GM18870 (cell line): ENCODE data around the gene ACVR2B.

Source experiments
- ATAC-seq: cut with Tn5 transposase; IDR thresholded peaks from one replicate; pipeline ENCODE4 v1.9.1; 2021; ENCODE audit warnings: moderate library complexity; ENCODE audit not compliant: unreplicated experiment

ACVR2B gene

GRCh38 chr3:38524141-38524739 is 70.5 kb downstream of the ACVR2B start:
- no peak for ATAC-seq

GRCh38 chr3:38526792-38527191 is 73.1 kb downstream of the ACVR2B start:
- no peak for ATAC-seq

- ATAC-seq, result no peak
Observed at GRCh38 chr3:38528457-38528856, 74.8 kb downstream of the ACVR2B start.

DNA sequence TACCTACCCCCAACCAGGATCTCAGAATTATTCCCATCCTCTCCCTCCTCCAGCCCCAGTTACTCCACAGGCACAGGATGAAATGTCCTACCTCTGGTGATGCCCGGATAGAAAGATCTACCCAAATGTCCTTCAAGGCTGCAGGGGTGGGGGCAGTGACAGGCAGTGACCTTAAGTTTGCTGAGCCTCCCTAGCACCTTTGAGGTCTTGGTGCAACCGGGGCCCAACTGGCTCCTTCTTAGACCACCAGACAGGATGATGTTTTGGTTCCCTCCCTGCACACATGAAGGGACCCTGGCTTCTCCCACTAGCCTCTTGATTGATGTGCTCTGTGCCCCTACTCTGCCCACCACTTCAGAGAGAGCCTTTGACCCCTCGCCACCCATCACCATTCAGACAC is 78.8 kb downstream of the ACVR2B start:
- ATAC-seq, result no peak

GRCh38 chr3:38533285-38533976 is 79.7 kb downstream of the ACVR2B start:
- ATAC-seq, result no peak

DNA sequence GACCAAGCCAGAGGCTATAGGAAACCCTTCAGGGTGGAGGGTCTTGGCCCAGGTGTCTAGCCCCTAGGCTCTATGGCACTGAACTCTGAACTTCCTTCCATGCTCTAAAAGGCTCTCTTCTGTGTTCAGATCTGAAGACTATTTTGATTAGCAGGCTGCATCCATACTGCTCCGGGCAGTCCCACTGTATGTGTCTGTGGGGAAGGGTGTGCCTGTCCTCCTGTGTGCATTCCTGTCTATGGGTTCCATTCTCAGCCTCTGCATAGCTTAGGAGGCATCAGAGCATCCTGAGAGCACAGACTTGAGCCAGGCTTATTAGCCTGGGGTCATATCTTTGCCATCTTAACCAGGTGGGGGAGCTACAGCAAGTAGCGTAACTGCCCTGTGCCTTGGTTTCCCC is 80.5 kb downstream of the ACVR2B start:
- no peak for ATAC-seq

GRCh38 chr3:38534604-38535003 is 80.9 kb downstream of the ACVR2B start:
- ATAC-seq, result no peak

GRCh38 chr3:38536671-38537070 is 83.0 kb downstream of the ACVR2B start:
- no peak for ATAC-seq

GRCh38 chr3:38538773-38539353 is 85.2 kb downstream of the ACVR2B start:
- no peak for ATAC-seq

DNA sequence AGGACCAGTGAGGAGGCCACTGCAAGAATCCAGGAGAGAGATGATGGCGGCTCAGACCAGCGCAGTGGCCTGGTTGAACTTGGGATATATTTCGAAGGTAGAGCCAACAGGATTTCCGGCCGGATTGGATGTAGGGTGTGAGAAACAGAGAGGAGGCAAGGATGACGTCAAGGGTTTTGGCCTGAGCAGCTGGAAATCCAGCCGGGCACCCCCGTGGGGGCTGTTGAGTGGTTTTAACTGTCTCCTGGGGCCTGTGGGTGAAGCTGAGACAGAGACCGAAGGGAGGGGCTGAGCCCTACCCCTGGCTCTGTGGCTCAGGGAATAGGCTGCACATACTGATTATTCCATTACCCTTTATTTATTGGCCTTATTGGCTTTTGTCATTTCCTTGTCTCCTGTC is 88.1 kb downstream of the ACVR2B start:
- no peak for ATAC-seq
